Nephron progenitor cell (in vitro differentiated cells): ENCODE data around the gene GRIK4.

ENCODE experiments used
- DNase-seq: peaks from one replicate; pipeline ENCODE4 v3.0.0; 2021
- H3K27ac Mint-ChIP-seq: 2 replicates; pipeline ENCODE4 v1.8.0; 2021; ENCODE audit warnings: mild to moderate bottlenecking, moderate library complexity, mixed read lengths
- H3K27me3 Mint-ChIP-seq: 2 replicates; pipeline ENCODE4 v1.8.0; 2021; ENCODE audit warnings: mild to moderate bottlenecking, low read depth, mixed read lengths; ENCODE audit not compliant: poor library complexity
- H3K36me3 Mint-ChIP-seq: 2 replicates; pipeline ENCODE4 v1.8.0; 2021; ENCODE audit warnings: low read depth, mixed read lengths
- H3K4me1 Mint-ChIP-seq: 2 replicates; pipeline ENCODE4 v1.8.0; 2021; ENCODE audit warnings: mixed read lengths
- H3K4me3 Mint-ChIP-seq: 2 replicates; pipeline ENCODE4 v1.8.0; 2021; ENCODE audit warnings: mild to moderate bottlenecking, moderate library complexity, mixed read lengths
- H3K9me3 Mint-ChIP-seq: 2 replicates; pipeline ENCODE4 v1.8.0; 2021; ENCODE audit warnings: mild to moderate bottlenecking, moderate library complexity, mixed read lengths
- CTCF ChIP-seq: fragments of 200-600 bp; sonication (generic); IDR thresholded peaks from 2 replicates; pipeline ENCODE4 v1.5.0; 2021; ENCODE audit warnings: antibody characterized with exemption

The GRIK4 gene

GRCh38 chr11:120511820-120512738 is 531 bp downstream of the GRIK4 start:
- peak; percentile 35 for DNase-seq
- no peak for TF ChIP-seq CTCF
- H3K27me3 Mint-ChIP-seq, result peaks cover 86% of the 10 kb centered on the region

GRCh38 chr11:120512739-120513435 is 1.3 kb downstream of the GRIK4 start:
- Mint-ChIP-seq H3K4me3 (peak overlapping the region; percentile 74), H3K36me3 (no peaks in the 10 kb centered on the region), H3K4me1 (peaks cover 20% of the 10 kb centered on the region), H3K9me3 (no peaks in the 10 kb centered on the region), H3K27ac (no peak overlapping the region), H3K27me3 (peaks cover 82% of the 10 kb centered on the region)
- no peak for TF ChIP-seq CTCF
- no peak for DNase-seq

More at GRCh38 chr11:120511820-120512738, 531 bp downstream of the GRIK4 start:
- H3K27ac Mint-ChIP-seq, result no peak overlapping the region
- H3K4me1 Mint-ChIP-seq, result peaks cover 12% of the 10 kb centered on the region
- H3K4me3 Mint-ChIP-seq, result peak overlapping the region; percentile 74
- no peaks in the 10 kb centered on the region for H3K9me3 Mint-ChIP-seq
- no peaks in the 10 kb centered on the region for H3K36me3 Mint-ChIP-seq

GRCh38 chr11:120513436-120514315 is 2.1 kb downstream of the GRIK4 start:
- peak overlapping the region; percentile 64 for H3K4me3 Mint-ChIP-seq
- peaks cover 23% of the 10 kb centered on the region for H3K4me1 Mint-ChIP-seq
- DNase-seq, result no peak
- H3K36me3 Mint-ChIP-seq, result no peaks in the 10 kb centered on the region
- H3K9me3 Mint-ChIP-seq, result no peaks in the 10 kb centered on the region
- H3K27me3 Mint-ChIP-seq, result peaks cover 77% of the 10 kb centered on the region
- H3K27ac Mint-ChIP-seq, result no peak overlapping the region
- TF ChIP-seq CTCF, result no peak

- H3K4me1 Mint-ChIP-seq, result peaks cover 23% of the 10 kb centered on the region
- H3K9me3 Mint-ChIP-seq, result no peaks in the 10 kb centered on the region
- H3K27me3 Mint-ChIP-seq, result peaks cover 76% of the 10 kb centered on the region
- H3K36me3 Mint-ChIP-seq, result no peaks in the 10 kb centered on the region
- no peak overlapping the region for H3K4me3 Mint-ChIP-seq
- DNase-seq, result no peak
- no peak for TF ChIP-seq CTCF
- H3K27ac Mint-ChIP-seq, result no peak overlapping the region
These were observed 3.1 kb downstream of the GRIK4 start for GRCh38 chr11:120514541-120515121.

- no peaks in the 10 kb centered on the region for H3K36me3 Mint-ChIP-seq
- H3K4me3 Mint-ChIP-seq, result no peak overlapping the region
- no peak for TF ChIP-seq CTCF
- no peak for DNase-seq
- H3K27me3 Mint-ChIP-seq, result peaks cover 72% of the 10 kb centered on the region
- no peak overlapping the region for H3K27ac Mint-ChIP-seq
- H3K4me1 Mint-ChIP-seq, result peaks cover 23% of the 10 kb centered on the region
- no peaks in the 10 kb centered on the region for H3K9me3 Mint-ChIP-seq
These were observed 3.7 kb downstream of the GRIK4 start for GRCh38 chr11:120515186-120515723.
